ENCODE measurements around the gene WWOX.

- no peak for TF ChIP-seq POLR2A (IDR thresholded peaks at IDR 0.05; ENCODE audit: low read length)
- TF ChIP-seq GATA1 (IDR thresholded peaks at IDR 0.05; ENCODE audit: low read depth, low read length), result no peak
These were observed 395.2 kb downstream of the WWOX start for GRCh38 chr16:78494674-78495073.
